HG02884 (cell line): ENCODE results near the gene GBX1.

ENCODE experiments used
- ATAC-seq: cut with Tn5 transposase; IDR thresholded peaks from one replicate; pipeline ENCODE4 v1.9.1; 2021; ENCODE audit warnings: mild to moderate bottlenecking, moderate library complexity; ENCODE audit not compliant: unreplicated experiment

The GBX1 gene

DNA sequence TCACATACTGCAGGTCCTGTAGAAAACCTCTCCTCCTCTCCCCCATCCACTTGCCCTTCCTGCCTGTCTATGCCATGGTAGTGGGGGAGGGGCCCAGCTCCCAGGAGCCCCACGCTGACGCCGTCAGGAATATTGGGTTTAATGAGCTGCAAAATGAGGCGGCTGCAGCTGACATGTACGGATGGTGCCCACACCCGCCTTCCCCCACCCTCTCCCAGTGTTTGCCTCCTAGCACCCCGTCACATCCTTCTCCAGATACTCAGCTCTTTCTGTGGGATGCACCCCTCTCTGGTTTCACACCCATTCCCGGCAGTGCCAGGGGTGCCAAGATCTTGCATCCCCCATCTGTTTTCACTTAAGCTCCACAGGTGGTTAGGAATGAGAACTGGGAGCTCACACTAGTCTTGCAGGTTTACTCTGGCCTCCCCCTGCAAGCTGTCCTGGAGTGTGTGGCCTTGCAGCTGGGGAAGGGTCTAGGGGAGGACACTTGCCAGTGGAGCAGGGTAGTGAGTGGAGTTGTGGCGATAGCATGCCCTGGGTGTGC, 26.1 kb downstream of the GBX1 start:
- no peak for ATAC-seq

DNA sequence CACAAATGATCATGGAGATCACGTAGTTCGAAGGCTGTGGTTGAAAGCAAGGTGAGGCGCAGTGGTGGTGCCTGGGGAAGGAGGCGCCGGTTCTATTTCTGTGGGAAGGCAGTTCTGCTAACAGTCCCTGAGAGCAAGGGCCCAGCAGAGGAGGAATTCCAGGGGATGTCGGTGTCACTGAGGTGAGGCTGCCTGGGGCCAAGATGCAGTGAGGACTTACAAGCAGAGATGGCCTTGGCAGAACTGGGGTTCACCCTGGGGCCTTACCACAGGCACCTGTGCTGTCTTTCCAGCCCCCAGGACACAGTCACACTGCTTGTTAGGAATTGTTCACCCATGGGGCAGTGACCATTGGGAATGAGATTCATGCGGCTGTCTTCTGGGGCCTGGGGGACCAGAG, 26.7 kb downstream of the GBX1 start:
- ATAC-seq, result no peak

DNA sequence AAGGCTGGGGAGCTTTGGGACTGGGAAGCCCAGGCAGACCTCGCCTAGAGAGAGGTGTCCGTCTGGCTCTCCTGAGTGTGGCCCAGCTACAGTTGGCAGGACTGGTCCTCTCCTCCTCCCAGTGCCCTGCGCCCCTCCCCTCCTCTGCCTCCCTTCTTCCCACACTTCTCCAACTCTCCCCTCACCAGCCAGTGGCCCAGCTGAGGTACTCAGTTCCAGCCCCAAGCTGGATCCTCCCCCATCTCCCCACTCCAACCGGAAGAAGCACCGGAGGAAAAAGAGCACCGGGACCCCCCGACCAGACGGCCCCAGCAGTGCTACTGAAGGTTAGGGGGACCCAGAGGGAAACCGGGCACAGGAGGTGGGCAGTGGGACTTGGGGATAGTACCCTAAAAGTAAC, 27.7 kb downstream of the GBX1 start:
- no peak for ATAC-seq

DNA sequence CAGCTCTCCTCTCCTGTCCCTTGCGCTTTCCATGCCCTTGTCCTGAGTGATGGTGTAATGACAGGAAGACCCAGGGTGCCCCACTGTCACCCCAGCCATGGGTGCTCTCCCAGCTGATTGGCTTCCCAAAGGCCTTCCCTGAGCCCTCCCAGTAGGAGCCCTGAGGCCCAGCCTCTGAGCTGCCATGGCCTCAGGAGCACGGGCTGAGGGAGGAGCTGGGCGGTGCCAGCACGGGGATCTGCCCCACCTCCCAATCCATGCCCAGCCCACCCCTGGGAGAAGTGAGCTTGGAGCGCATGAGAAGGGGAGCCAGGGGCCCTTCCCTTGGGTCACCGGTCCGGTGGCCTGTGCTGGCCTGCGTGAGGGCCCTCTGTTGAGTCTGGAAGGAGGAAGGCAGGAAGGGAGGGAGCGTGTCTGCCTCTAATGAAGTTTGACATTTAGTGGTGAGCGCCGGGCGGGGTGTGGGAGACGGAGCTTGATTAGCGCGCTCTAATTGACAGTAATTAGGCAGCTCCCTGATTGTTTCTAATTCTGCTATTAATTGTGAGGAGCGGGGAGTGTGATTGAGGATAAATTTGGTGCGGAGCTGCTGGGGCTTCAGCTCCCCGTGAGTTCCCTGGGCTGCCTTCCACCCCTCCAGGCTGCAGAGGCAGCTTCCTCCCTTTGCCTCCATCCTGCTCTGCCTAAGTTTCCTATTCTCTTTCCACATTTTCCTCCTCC, 28.3 kb downstream of the GBX1 start:
- ATAC-seq, result no peak

GRCh38 chr7:151138153-151138851, 29.2 kb downstream of the GBX1 start:
- no peak for ATAC-seq

DNA sequence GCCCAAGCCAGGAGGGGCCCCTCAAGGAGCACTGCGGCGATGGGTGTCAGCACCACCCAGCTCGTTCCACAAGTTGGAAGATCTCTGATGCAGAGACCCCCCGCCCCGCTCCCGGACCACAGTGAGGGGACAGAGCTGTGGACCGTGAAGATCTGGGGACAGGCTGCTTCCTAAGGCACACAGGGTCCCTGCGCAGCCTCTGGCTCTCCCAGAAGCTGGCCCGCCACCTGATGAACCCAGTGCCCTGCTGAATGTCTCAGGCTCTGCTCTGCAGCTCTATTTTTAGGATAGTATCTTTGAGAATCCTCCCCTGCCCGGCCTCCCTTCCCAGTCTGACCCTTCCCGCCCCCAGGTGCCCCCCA, 29.7 kb downstream of the GBX1 start:
- no peak for ATAC-seq

DNA sequence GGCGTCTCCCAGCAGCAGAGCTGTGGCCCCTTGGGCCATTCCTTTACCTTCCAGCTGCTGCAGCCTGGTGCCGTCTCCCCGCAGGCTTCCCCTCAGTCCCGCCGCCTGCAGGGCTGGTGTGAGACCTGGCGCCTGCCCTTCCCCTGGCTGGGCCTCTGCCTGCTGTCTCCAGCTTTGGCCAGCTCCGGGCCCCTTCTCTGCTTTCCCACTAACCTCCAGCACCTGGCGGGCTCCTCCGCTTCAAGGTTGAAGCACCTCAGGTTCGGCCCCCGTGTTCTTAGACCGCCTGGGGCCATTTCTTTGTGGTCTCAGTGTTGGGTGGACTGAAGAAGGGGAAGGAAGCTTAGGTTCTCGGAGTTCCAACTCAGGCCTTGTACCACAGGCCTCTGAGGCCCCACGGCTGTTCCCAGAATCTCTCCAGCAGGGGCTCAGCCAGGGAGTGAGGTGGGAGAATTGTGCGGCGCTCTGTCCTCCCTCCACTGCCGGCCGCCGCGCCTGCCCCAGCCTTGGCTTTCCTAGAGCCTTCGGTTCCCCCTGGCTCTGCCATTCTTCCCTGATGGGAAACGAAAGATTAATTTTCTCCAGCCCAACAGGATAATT, 30.3 kb downstream of the GBX1 start:
- ATAC-seq, result no peak

DNA sequence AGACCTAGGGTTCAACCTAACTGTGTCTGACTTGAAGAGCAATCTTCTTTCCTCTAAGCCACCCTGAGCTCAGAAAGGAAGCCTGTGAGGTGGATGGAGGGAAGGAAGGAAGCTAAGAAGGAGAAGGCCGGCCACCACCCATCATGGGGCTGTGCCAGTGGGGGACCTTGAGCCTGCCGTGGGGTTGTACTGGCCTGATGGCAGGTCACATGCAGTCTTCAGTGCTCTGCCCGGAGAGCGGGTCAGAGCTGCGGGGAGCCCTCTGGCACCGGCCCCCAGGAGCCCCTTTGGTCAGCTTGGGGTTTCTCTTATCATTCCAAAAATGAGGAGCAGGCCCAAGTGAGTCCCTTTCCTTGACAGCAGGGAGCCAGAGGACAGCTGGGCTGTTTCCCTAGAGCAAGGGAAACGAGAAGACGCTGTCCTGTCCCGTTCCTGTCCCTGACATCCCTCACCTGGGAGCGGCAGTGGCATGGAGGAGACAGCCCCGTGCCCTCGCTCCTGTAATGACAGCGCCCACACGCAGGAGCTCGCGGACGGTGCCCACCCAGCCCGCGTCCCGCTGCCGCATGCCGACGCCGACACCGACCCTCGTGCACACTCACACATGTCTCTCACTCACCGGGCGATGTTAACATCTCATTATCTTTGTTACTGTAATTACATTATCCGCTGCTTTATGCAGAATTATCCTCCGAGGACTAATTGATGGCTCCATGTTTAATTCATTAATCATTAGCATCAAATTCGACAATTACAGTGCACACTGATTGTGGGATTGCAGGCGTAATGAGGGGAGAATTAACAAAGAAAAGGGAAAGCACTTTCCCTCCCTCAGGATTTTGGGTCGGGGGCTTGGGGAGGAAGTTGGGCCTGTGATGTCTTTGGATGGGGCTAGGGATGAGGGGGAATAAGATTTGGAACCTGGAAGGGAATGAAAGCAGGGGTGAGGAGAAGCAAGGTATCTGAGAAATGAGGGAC, 31.3 kb downstream of the GBX1 start:
- ATAC-seq, result no peak

- ATAC-seq, result no peak
Observed at GRCh38 chr7:151135525-151135845, 32.0 kb downstream of the GBX1 start.

GRCh38 chr7:151134743-151135524, 32.6 kb downstream of the GBX1 start:
- no peak for ATAC-seq

DNA sequence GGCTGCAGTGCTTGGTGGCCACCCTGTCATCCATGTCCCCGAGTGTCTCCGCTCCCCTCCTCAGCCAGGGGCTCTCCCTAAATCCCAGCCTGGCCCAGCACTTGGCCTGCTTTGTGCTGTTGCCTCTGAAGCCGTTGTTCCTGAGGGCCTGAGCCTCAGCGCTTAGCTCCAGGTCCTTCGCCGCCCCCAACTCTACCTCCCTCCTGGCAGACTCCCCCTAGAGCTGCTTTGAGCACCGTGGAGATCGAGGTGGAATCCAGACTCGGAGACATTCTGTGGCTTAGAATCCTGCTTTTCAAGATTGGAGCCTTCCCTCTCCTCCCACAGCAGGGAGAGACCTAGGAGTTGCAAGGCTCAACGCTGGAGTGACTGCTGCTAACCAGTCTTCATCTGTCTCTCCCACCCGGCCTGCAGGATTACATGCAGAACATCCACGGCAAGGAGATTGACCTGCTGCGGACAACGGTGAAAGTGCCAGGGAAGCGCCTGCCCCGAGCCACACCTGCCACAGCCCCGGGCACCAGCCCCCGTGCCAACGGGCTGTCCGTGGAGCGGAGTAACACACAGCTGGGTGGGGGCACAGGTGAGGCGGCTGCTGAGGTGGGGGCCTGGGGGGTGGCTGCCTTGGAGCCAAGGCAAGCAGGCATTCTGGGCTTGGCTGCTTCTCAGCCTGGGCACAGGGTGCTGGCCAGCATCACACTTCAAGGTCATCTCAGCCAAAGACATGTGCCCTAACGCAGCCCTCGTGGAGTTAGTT, 33.3 kb downstream of the GBX1 start:
- ATAC-seq, result no peak

- ATAC-seq, result no peak
Observed at GRCh38 chr7:151133266-151133985, 34.1 kb downstream of the GBX1 start.

DNA sequence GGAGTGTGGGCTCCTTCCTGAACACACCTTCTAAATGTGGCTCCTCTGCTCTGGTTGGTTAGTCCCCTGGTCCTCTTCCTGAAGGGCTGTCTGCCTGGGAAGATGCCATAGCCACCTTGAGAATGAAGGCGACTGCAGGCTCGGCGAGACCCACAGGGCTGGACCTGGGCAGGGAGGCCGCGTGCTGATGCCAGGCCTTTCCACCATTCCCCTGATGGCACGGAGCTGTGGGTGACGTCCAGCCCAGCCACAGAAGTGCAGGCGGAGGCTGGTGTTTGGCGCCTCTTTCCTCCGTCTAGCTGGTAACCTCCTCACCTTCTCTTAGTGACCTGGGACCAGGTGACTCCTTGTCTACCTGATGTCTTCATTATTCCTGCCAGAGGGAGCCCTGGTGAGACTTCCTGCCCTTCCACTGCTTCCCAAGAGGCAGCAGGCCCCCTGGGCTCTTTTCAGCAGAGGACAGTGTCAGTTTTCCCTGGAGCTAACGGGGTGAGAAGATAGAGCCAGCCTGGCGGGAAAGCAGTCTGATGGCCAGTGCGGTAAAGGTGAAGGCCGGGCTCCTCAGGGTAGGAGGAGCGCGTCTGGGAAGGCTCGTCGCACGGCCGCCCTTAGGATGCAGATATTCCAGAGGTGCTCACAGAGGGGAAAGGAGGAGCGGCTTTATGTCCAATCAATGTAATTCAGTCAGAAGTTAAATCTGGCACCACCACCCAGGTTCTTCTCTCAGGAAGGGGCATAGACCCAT, 34.9 kb downstream of the GBX1 start:
- ATAC-seq, result no peak

DNA sequence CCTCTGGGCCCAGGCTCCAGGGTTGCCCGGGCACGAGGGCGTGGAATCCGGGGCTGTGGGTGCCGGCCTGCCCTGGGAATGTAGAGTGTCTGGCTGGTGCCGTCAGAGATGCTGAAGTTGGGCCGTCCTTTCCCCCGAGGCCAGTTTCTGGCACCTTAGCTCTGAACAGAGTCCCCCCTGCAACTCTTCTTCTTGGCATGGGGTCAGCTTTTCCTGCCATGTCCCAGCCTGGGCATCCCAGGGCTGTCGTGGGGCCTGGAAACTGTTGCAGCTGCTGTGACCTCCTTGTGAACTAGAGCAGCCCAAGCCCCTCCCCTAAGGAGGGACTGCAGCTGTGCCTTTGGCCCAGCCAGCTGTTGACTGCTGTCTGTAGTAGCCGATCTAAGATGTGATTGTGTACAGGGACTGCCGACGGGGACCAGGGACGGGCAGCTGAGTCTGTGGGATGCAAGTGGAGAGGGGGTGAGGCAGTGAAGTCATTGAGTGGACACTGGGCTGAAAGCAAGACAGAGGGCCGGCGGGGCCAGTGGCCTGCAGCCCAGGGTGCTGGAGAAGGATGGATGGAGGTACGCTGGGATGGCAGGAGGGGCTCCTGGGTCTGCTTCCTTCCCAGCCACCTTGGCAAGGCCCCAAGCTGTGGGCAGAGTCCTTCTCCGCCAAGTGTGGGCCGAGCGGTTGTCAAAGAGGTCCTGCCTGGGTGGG, 35.8 kb downstream of the GBX1 start:
- no peak for ATAC-seq

GRCh38 chr7:151131224-151131591, 36.3 kb downstream of the GBX1 start:
- ATAC-seq, result no peak

DNA sequence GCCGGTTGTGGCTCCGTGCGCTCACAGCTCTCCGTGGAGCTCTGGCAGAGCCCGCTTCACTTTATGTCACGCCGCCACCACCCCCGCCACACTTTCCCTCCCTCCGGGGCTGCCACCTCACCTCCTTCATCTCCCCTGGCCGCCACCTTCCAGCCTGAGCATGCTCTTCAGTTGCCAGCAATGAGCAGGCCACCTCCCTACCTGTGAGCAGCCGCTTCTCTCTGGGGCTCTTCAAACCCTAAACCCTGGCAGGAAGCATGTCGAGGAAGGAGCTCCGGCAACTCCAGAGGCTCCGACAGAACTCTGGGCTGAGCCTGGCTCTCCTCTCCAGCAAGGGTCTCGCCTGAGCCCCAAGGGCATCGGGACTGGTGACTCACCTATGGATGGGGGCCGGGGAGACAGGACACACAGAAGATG, 36.7 kb downstream of the GBX1 start:
- ATAC-seq, result no peak

DNA sequence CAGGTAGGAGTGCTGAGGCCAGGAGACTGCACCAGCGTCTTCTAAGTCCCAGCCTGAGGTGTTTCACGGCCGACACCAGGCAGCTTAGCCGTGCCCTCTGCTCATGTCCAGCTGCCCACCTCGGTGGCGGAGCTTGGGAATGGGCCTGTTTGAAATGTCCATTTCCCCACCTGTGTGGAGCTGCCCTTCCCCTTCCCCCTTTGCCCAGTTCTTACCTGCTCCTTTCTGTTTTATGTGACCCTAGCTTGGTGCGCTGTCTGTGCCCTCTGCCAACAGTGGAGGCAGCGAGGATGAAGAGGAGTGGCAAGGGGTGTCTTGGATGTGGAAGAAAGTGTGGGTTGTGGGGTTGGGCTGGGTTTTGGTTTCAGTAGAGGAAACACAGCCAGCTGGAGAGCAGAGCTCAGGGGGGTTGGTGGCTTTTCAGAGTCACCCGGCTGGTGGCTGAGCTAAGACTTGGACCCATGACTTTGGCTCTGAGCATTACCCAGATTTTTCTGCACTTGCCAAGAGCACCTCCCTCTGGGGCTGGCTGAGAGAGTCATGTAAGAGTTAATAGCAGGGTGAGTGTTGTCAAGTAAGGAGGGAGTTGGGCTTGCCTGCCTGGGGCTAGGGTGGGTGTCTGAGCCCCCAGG, 37.4 kb downstream of the GBX1 start:
- ATAC-seq, result no peak
